Measurements from ENCODE around the gene P4HA3. TPM values are rescaled to one million over a fixed set of nuclear protein-coding genes. Genes with fewer than 3 reads are reported as not detected.

P4HA3 gene
- total and polyA plus RNA-seq, 9 of the 15 experiments (the other 6 are each of a cell fraction or from before 2014, with no cell fraction given): 0.01 to 0.03 TPM; not detected in 7

- 0% methylated on average over 3 of the region's 3 CpGs for WGBS (ENCODE audit: insufficient coverage, low coverage, missing lambda C conversion rate)
- no peak overlapping the region for H3K27ac ChIP-seq (ENCODE audit: extremely low read depth, low read depth, low read length)
Measured at GRCh38 chr11:74282421-74282820, 29.0 kb downstream of the P4HA3 start.

More at GRCh38 chr11:74282421-74282820, 29.0 kb downstream of the P4HA3 start:
- Histone ChIP-seq H3K4me1 (replicated peaks in 1 of 2; ENCODE audit: control insufficient read depth in 2 of 2, insufficient read depth in 2 of 2, low read length in 2 of 2) (no peaks in the 10 kb centered on the region), H3K27me3 (ENCODE audit: control insufficient read depth in 2 of 2, insufficient read depth in 2 of 2, low read length in 2 of 2) (peaks cover 0 to 2% of the 10 kb centered on the region in 2 experiments; a peak in 2 of 5 replicates), H3K9ac (ENCODE audit: insufficient read depth in 1 of 2, low read depth in 2 of 2, low read length in 2 of 2) (no peak overlapping the region), H3K4me3 (no peak overlapping the region), H3K36me3 (ENCODE audit: control insufficient read depth, insufficient read depth, low read length) (no peaks in the 10 kb centered on the region), H3K9me1 (ENCODE audit: control insufficient read depth, insufficient read depth, low read length) (no peaks in the 10 kb centered on the region), H3K9me3 (replicated peaks; ENCODE audit: control insufficient read depth, insufficient read depth, low read depth, low read length) (no peaks in the 10 kb centered on the region), H3K4me2 (ENCODE audit: insufficient read depth, low read length) (no peak overlapping the region), H3K79me2 (ENCODE audit: control insufficient read depth, insufficient read depth, low read length) (no peaks in the 10 kb centered on the region), H4K20me1 (replicated peaks; ENCODE audit: control insufficient read depth, insufficient read depth, low read length) (no peaks in the 10 kb centered on the region), H2AFZ (ENCODE audit: low read depth, low read length) (no peak overlapping the region)
- no peak for ATAC-seq
- no peak for DNase-seq (ENCODE audit: extremely low read depth in 1 of 4, low spot score in 3 of 4)
- in situ Hi-C loops (cut with MboI): no loop called here
- ChIA-PET CTCF (ENCODE audit: low intra/inter-chr PET ratio) (no interaction called here), POLR2A (no interaction called here)
- no peak for FAIRE-seq
- BruUV-seq (replicated peaks): no TSS peak
- intact Hi-C loops (cut with micrococcal nuclease): no loop called here
- TF ChIP-seq, protein P1, sequence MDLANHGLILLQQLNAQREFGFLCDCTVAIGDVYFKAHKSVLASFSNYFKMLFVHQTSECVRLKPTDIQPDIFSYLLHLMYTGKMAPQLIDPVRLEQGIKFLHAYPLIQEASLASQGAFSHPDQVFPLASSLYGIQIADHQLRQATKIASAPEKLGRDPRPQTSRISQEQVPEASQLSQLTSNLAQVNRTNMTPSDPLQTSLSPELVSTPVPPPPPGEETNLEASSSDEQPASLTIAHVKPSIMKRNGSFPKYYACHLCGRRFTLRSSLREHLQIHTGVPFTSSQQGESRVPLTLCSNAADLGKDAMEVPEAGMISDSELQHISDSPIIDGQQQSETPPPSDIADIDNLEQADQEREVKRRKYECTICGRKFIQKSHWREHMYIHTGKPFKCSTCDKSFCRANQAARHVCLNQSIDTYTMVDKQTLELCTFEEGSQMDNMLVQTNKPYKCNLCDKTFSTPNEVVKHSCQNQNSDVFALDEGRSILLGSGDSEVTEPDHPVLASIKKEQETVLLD (IDR thresholded peaks at IDR 0.05): no peak
- no peak for TF ChIP-seq CBX8 (IDR thresholded peaks at IDR 0.05; ENCODE audit: borderline replicate concordance, extremely low read depth, low read depth, low read length, poor library complexity, severe bottlenecking)
- no peak for TF ChIP-seq TCFL5 (CRISPR knock-in tag; conservative IDR thresholded peaks at IDR 0.05)
- TF ChIP-seq, protein P2, sequence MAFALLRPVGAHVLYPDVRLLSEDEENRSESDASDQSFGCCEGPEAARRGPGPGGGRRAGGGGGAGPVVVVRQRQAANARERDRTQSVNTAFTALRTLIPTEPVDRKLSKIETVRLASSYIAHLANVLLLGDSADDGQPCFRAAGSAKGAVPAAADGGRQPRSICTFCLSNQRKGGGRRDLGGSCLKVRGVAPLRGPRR (CRISPR knock-in tag; IDR thresholded peaks at IDR 0.05): no peak
- TF ChIP-seq CBX1 (IDR thresholded peaks at IDR 0.05; ENCODE audit: low read depth): no peak
- TF ChIP-seq ESRRA (IDR thresholded peaks at IDR 0.05; ENCODE audit: borderline replicate concordance, low read depth): no peak
- no peak for TF ChIP-seq POLR2B (IDR thresholded peaks at IDR 0.05; ENCODE audit: low read depth, partially characterized antibody)
- no peak for TF ChIP-seq ZBTB8A (IDR thresholded peaks at IDR 0.05; ENCODE audit: partially characterized antibody)
- TF ChIP-seq HOXB6 (CRISPR knock-in tag; IDR thresholded peaks at IDR 0.05; ENCODE audit: borderline replicate concordance): no peak
